Activated naive CD4-positive, alpha-beta T cell treated with anti-CD3 and anti-CD28 coated beads, Interleukin-2, amount 50 U/mL, for 72 hours (primary cell): ENCODE data around the gene ZNF48. TPM values are rescaled to one million over a fixed set of nuclear protein-coding genes. Genes with fewer than 3 reads are reported as not detected.
A peak's percentile ranks its signal among the peaks of the same experiment; 100 is the strongest.

ENCODE experiments used
- ATAC-seq, 2 donors: fragments of 150-1000 bp; cut with Tn5 transposase; 2 replicates each; pipeline ENCODE4 v1.10.0; 2021; ENCODE audit warnings: mild to moderate bottlenecking in 2 of 2, moderate library complexity in 2 of 2
- DNase-seq, 2 donors: peaks; one replicate each; pipeline ENCODE4 v3.0.0; 2021 to 2022; ENCODE audit warnings: low spot score in 2 of 2
- H3K27ac Mint-ChIP-seq, 2 donors: one replicate each; pipeline ENCODE4 v1.8.0; 2022; ENCODE audit warnings: mild to moderate bottlenecking in 2 of 2, mixed read lengths in 2 of 2
- H3K36me3 Mint-ChIP-seq, 2 donors: one replicate each; pipeline ENCODE4 v1.8.0; 2022; ENCODE audit warnings: mixed read lengths in 2 of 2
- H3K9me3 Mint-ChIP-seq, 2 donors: one replicate each; pipeline ENCODE4 v1.8.0; 2022; ENCODE audit warnings: mixed read lengths in 2 of 2
- total RNA-seq, 2 donors: library from RNA; stranded (reverse); gene quantifications; one replicate each; pipeline ENCODE4 v1.2.3, GENCODE V29; 2022

Gene ZNF48
- total RNA-seq, 2 donors from 2014 or later: 7.6 to 10.9 TPM

DNA sequence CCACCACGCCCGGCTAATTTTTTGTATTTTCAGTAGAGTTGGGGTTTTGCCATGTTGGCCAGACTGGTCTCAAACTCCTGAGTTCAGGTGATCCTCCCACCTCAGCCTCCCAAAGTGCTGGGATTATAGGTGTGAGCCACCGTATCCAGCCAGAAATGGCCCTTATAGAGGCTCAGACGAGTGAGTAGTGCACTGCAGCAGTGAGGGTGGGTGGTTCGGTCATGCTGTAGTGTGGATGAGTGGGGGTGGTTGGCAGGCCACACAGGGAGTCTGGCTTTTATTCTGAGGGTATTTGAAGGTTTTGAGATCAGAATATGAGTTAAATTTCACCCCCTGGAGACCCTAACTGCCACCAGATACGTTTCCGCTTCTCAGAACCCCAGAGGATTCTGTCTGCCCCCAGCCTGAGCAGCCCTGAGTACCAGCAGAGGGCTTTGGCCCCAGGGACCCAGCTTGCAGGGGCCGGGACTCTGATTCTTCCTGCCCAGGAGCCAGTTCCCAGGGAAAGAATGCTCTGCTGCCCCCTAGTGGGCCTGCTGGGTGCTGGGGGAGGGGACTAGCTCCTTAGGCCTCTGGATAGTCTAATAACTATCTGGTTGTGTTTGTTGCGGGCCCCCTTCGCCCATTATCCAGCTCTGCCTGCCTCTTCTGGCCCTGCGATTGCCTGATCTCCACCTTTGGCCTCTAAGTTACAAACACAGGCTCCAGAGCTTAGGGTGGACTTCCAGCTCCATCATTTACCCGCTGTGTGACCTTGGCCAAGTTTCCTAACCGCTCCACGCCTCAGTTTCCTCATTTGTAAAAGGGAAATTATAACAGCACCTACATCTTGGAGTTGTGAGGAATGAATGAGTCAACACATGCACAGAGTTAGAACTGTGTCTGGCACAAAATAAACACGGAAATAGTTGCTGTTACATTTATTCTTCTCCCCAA is 14.2 kb downstream of the ZNF48 start:
- Mint-ChIP-seq H3K36me3 (no peaks in the 10 kb centered on the region), H3K27ac (peak overlapping the region; percentile 36 to 52), H3K9me3 (no peaks in the 10 kb centered on the region)
- ATAC-seq (peak; percentile 36 to 56), DNase-seq (peak; percentile 86 to 96)

DNA sequence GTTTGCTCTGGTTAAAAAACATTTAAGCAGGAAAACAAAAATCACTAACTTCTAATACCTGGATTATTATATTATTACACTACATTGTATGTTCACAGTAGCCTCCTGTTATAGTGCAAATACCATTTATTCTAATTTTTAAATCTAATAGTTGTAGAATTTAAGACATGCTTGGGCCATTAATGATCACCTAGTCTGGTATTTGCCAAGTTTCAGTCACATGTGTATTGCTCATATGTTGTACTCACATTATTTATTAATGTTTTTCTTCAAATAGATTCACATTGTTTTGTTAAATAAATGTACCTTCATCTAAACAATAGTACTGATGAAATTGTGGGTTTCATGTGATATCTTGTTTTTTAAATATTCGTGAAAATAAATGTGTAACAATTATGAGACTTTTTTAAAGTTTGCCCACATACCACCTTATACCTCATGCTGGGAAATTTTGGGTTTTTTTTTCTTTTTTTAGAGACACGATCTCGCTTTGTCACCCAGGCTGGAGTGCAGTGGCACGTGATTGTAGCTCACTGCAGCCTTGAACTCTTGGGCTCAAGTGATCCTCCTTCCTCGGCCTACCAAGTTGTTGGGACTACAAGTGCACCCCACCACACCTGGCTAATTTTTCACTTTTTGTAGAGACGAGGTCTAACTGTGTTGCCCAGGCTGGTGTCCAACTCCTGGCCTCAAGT is 18.0 kb downstream of the ZNF48 start:
- ATAC-seq (no peak), DNase-seq (no peak)
- Mint-ChIP-seq H3K27ac (peak overlapping the region in 1 of 2 donors; percentile 79), H3K36me3 (no peaks in the 10 kb centered on the region), H3K9me3 (no peaks in the 10 kb centered on the region)

DNA sequence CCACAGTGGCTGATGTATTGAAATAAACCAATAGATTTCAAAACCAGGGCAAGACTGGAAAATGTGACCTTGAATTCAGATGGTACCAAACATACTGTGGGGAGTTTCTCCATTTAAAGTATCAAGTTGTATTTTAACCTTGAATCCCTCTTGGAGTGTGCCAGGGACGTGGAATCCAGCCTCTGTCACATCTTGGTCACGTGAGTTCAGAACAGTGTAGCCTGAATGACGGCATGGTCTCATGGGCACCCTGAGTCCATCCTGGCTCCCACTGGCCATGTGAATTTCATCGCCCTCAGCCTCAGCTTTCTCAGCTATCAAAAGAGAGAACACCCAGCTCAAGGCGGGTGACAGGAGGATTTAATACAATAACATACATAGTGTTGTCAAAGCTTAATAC is 18.9 kb downstream of the ZNF48 start:
- ATAC-seq (no peak), DNase-seq (no peak)
- H3K36me3 Mint-ChIP-seq: no peaks in the 10 kb centered on the region
- no peaks in the 10 kb centered on the region for H3K9me3 Mint-ChIP-seq
- H3K27ac Mint-ChIP-seq: no peak overlapping the region

DNA sequence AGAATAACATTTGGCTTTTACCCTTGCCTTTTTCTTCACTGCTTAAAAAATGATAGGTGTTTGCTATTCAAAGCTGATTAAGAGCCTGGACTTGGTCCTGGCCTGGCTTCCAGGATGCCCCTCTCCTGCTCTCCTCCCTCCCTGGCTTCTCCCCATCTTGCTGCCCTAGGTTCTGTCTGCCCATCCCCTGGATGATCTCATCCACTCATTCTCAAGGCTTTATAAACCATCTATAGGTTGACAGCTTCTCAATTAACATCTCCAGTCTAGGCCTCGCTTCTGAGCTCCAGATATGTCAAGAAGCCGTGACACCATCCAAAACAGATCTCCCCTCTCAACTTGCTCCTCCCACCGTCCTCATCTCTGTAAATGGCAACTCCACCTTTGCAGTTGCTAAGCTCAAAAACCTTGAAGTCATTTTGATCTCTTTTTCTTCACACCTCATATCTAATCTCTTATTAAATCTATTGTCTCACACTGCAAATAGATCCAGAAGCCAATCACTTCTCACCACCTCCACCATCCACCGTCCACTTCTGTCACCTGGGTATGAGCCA is 20.9 kb downstream of the ZNF48 start:
- Mint-ChIP-seq H3K36me3 (no peaks in the 10 kb centered on the region), H3K27ac (no peak overlapping the region)

DNA sequence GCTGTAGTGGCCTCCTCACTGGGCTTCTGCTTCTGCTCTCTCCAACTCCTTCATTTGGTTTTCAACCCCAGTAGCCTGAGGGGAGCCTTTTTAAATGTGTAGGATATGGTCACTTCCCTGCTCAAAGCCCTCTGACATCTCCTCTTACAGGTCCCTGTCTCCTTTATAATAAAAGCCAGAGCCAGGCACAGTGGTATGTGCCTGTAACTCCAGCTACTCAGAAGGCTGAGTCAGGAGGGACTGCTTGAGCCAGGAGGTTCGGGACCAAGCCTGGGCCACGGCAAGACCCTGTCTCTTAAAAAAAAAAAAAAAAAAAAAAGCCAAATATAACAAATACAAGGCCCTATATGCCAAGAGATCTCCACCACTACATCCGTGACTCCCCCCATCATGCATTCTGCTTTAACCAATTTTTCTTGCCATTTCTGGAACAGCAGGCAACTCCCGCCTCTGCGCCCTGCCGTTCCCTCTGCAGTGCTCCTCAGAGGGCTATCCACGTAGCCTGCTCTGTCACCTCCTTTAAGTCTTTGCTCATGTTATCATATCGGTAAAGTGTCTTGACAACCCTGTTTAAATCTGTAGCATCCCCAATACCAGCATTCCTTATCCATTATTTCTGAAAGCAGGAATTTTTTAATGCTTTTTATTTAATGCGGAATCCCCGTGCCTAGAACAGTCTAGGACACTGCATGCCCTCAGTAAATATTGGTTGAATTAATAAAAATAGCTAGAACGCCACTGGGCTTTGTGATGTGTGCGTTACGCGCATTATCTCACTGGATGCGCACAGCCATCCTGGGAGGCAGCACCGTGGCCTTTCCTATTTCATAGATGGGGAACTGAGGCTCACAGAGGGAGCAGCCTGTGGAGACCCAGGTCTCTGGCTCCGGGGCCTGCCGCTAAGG is 21.7 kb downstream of the ZNF48 start:
- Mint-ChIP-seq H3K36me3 (peaks cover 0 to 4% of the 10 kb centered on the region in 2 donors), H3K9me3 (no peaks in the 10 kb centered on the region), H3K27ac (peak overlapping the region in 1 of 2 donors; percentile 8)
- DNase-seq (no peak), ATAC-seq (no peak)

More for the DNA sequence above, 20.9 kb downstream of the ZNF48 start:
- H3K9me3 Mint-ChIP-seq: no peaks in the 10 kb centered on the region
- ATAC-seq: no peak
- DNase-seq: no peak

GRCh38 chr16:30417529-30418349 is 22.5 kb downstream of the ZNF48 start:
- peaks cover 0 to 5% of the 10 kb centered on the region in 2 donors for H3K36me3 Mint-ChIP-seq

DNA sequence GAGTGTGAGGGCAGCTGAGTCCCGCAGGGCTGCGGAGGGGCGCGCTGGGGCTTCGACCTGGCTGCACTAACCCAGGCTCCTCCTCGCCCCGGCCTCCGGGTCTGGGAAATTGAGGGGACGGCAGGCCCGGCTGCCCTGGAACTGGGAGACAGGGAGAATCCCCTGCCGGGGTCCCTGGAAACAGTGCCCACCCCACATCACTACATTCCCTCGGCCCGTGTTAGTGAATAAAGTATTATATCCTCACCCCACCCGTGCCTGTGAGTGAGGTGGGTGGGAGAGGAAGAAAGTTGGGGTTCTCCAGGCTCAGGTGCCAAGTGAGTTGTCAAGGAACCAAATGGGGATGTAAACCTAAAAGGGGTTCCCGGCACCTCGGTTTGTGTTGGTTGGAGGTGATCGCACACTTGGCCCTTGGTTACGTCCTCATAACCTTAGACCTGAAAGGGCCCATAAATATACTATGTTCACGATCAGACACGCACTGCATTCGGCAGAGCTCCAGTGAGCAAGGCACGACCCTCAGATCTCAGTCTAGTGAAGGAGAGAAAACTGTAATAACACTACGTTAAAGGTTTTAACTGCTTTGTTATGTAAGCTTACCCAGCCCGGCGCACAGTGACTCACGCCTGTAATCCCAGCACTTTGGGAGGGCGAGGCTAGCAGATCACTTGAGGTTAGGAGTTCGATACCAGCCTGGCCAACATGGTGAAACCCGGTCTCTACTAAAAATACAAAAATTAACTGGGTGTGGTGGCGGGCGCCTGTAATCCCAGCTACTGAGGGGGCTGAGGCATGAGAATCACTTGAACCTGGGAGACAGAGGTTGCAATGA is 23.3 kb downstream of the ZNF48 start:
- DNase-seq (no peak), ATAC-seq (no peak)
- peaks cover 0 to 9% of the 10 kb centered on the region in 2 donors for H3K36me3 Mint-ChIP-seq

More at GRCh38 chr16:30417529-30418349, 22.5 kb downstream of the ZNF48 start:
- ATAC-seq (peak; percentile 89 to 91), DNase-seq (peak; percentile 85 to 86)
- Mint-ChIP-seq H3K9me3 (no peaks in the 10 kb centered on the region), H3K27ac (no peak overlapping the region)

GRCh38 chr16:30421010-30421409 is 25.8 kb downstream of the ZNF48 start:
- DNase-seq (no peak), ATAC-seq (no peak)
- Mint-ChIP-seq H3K36me3 (peaks cover 5 to 27% of the 10 kb centered on the region in 2 donors), H3K9me3 (no peaks in the 10 kb centered on the region), H3K27ac (peak overlapping the region in 1 of 2 donors; percentile 39)

More for the DNA sequence above, 23.3 kb downstream of the ZNF48 start:
- H3K27ac Mint-ChIP-seq: no peak overlapping the region
- no peaks in the 10 kb centered on the region for H3K9me3 Mint-ChIP-seq

DNA sequence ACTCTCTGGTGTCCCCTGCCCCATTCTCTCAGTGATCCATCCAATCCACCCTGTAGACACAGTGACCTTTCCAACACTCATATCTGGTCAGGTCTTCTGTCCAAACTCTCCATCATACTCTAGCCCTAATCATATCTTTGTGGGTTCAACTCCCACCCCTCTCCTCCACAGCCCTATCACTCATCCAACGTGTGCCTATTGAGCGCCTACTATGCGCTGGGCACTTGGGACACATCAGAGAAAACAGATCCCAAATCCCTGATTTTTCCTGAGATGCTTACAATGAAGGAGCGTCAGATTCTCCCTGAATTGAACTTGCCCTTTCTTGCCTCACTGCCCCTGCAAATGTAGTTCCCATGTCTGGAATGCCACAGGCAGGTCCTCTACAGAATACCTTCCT is 32.8 kb downstream of the ZNF48 start:
- Mint-ChIP-seq H3K36me3 (peaks cover 5 to 24% of the 10 kb centered on the region in 2 donors), H3K27ac (peak overlapping the region in 1 of 2 donors; percentile 0), H3K9me3 (no peaks in the 10 kb centered on the region)
- ATAC-seq (no peak), DNase-seq (no peak)

DNA sequence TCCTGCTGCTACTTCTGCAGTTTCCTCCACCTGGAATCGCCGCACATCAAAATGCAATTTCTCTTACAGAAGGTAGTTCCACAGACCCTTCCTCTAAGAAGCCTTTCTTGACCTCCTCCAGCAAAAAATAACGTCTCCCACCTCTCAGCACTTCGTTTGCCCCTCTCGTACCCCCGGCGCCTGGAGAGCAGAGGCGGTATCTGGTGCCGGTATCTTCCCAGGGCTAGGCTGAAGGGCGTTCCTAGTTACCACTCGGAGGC is 34.1 kb downstream of the ZNF48 start:
- DNase-seq (no peak), ATAC-seq (no peak)
- H3K27ac Mint-ChIP-seq: no peak overlapping the region
- no peaks in the 10 kb centered on the region for H3K9me3 Mint-ChIP-seq
- peaks cover under 1 to 12% of the 10 kb centered on the region in 2 donors for H3K36me3 Mint-ChIP-seq

- peaks cover 0 to 8% of the 10 kb centered on the region in 2 donors for H3K36me3 Mint-ChIP-seq
- peak; percentile 95 to 96 for ATAC-seq
- no peaks in the 10 kb centered on the region for H3K9me3 Mint-ChIP-seq
Observed at GRCh38 chr16:30429678-30430427, 34.6 kb downstream of the ZNF48 start, which contains the start of gene DCTPP1. DCTPP1 (minus strand) TSS chr16:30430030; CDS start chr16:30429980, 50 bp downstream.

DNA sequence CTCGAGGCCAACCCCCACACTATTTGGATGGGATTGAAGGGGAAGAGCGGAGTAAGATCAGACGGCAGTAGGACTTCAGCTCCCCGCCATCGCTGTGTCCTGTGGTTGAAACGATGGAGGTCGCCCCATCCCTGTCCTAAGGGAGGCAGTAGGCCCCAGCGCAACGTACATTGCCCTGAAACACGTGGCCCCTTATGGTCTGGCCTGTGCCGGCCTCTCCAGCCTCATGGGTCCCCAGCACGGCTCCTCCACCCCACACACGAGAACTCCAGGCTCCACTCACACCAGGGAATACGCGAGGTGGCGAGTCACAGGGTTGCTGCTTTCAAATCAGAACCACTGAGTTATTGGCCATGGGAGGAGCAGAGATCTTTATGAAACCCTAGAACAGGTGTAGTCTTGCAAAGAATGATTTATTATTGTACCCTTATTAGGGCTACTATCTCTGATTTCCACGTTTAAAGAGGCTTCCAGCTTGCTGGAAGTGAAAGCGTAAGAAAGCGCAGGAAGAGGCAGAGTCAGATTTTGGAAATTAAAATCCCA is 35.3 kb downstream of the ZNF48 start:
- no peak overlapping the region for H3K27ac Mint-ChIP-seq
- H3K36me3 Mint-ChIP-seq: peaks cover 0 to 8% of the 10 kb centered on the region in 2 donors
- ATAC-seq (peak; percentile 31 to 40), DNase-seq (peak in 1 of 2 donors; percentile 73)
- H3K9me3 Mint-ChIP-seq: no peaks in the 10 kb centered on the region

More at GRCh38 chr16:30429678-30430427, 34.6 kb downstream of the ZNF48 start, which contains the start of gene DCTPP1:
- no peak within 1 kb of the TSS for H3K27ac Mint-ChIP-seq
- DNase-seq: peak; percentile 91 to 96

GRCh38 chr16:30434852-30435251 is 39.6 kb downstream of the ZNF48 start:
- DNase-seq (peak; percentile 66 to 72), ATAC-seq (peak; percentile 49 to 66)
- H3K27ac Mint-ChIP-seq: peak overlapping the region; percentile 53 to 80
- no peaks in the 10 kb centered on the region for H3K9me3 Mint-ChIP-seq
- H3K36me3 Mint-ChIP-seq: no peaks in the 10 kb centered on the region
